Adrenal gland (tissue), 12 donors: Measurements from ENCODE around the gene SPPL2B. TPM values are rescaled to one million over a fixed set of nuclear protein-coding genes. Genes with fewer than 3 reads are reported as not detected.

Experiments
- polyA plus RNA-seq, 3 donors: library from polyadenylated mRNA; stranded (reverse); fragments of 200-250 nt in 2 of 3; fragments of 350-450 nt in 1 of 3; fragmentation: Illumina TruSeq in 1 of 3; extraction: RNeasy Lipid Tissue Mini Kit (QIAGEN cat#74804) in 1 of 3; gene quantifications; one replicate each; pipeline ENCODE4 v1.2.3, GENCODE V29; 2013 to 2014
- total RNA-seq, 9 donors: library from RNA; depleted of rRNA in 4 of 9; stranded (reverse); fragments of >200 nt in 4 of 9; fragments of 120-200 nt in 1 of 9; fragmentation: NEBNext Ultra II Directional in 1 of 9; extraction: Animal tissue kit (Norgen Biotek cat#: 25700) in 1 of 9; gene quantifications; one replicate each; pipeline versions ENCODE4 v1.1.0 to v1.2.4, GENCODE V29; 2013 to 2023
- donor health status: healthy with polysubstance abuse.
- donor health status: Bipolar disorder and iron deficiency.
- donor health status: DM: yes; HTN: yes; CAD: no.
- donor health status: DM: no; HTN: no; CAD: no.
- donor health status: DM: no; HTN: no; CAD: no.
- donor health status: DM: yes; HTN: yes; CAD: no.

SPPL2B gene
- total and polyA plus RNA-seq, 12 donors: 3.9 to 208 (median 31.6) TPM

Other genes with a start within 250 kb of the SPPL2B start
- gene MOB3A, start 232.4 kb upstream of the SPPL2B start, total RNA-seq: 10 to 100 TPM in 8 of 9 donors, 1 to 10 TPM in 1; 5.5 to 54.0 (median 45.0) TPM
- gene MOB3A, start 232.4 kb upstream of the SPPL2B start, polyA plus RNA-seq: 10 to 100 TPM; 13.6 to 22.4 (median 16.0) TPM
- 1 to 10 TPM in 7 of 9 donors, under 1 TPM in 2; 0.69 to 8.7 (median 2.3) TPM for gene IZUMO4, start 231.8 kb upstream of the SPPL2B start, total RNA-seq
- gene IZUMO4, start 231.8 kb upstream of the SPPL2B start, polyA plus RNA-seq: 10 to 100 TPM in 2 of 3 donors, 1 to 10 TPM in 1; 2.6 to 24.6 (median 17.4) TPM
- 100 to 1,000 TPM in 8 of 9 donors, 10 to 100 TPM in 1; 51.3 to 193 (median 122) TPM for gene AP3D1, start 177.1 kb upstream of the SPPL2B start, total RNA-seq
- gene AP3D1, start 177.1 kb upstream of the SPPL2B start, polyA plus RNA-seq: 100 to 1,000 TPM in 2 of 3 donors, 10 to 100 TPM in 1; 88.7 to 133 (median 120) TPM
- gene DOT1L, start 164.8 kb upstream of the SPPL2B start, total RNA-seq: 10 to 100 TPM in 7 of 9 donors, 1 to 10 TPM in 2; 4.2 to 98.9 (median 16.4) TPM
- gene DOT1L, start 164.8 kb upstream of the SPPL2B start, polyA plus RNA-seq: 10 to 100 TPM in 2 of 3 donors, 1 to 10 TPM in 1; 6.8 to 39.2 (median 13.6) TPM
- 10 to 100 TPM; 58.1 to 89.5 (median 72.1) TPM for gene PLEKHJ1, start 92.4 kb upstream of the SPPL2B start, total RNA-seq
- gene PLEKHJ1, start 92.4 kb upstream of the SPPL2B start, polyA plus RNA-seq: 10 to 100 TPM; 18.1 to 82.9 (median 69.7) TPM
- gene SF3A2, start 91.9 kb upstream of the SPPL2B start, total RNA-seq: 10 to 100 TPM in 8 of 9 donors, 1 to 10 TPM in 1; 8.8 to 64.3 (median 27.0) TPM
- gene SF3A2, start 91.9 kb upstream of the SPPL2B start, polyA plus RNA-seq: 100 to 1,000 TPM in 1 of 3 donors, 10 to 100 TPM in 1, 1 to 10 TPM in 1; 3.9 to 110 (median 52.7) TPM
- gene AMH, start 79.4 kb upstream of the SPPL2B start, total RNA-seq: 1 to 10 TPM in 2 of 9 donors, under 1 TPM in 4, not detected in 3; 0.36 to 1.5 (median 0.68) TPM
- 1 to 10 TPM in 2 of 3 donors, not detected in 1; 1.8 to 4.6 TPM for gene AMH, start 79.4 kb upstream of the SPPL2B start, polyA plus RNA-seq
- gene JSRP1, start 72.3 kb upstream of the SPPL2B start, total RNA-seq: 1 to 10 TPM in 1 of 9 donors, under 1 TPM in 2, not detected in 6; 0.54 to 1.2 (median 0.84) TPM
- gene JSRP1, start 72.3 kb upstream of the SPPL2B start, polyA plus RNA-seq: 1 to 10 TPM in 1 of 3 donors, under 1 TPM in 2; 0.71 to 1.1 (median 0.82) TPM
- gene PEAK3, start 46.5 kb upstream of the SPPL2B start, total RNA-seq: 1 to 10 TPM in 6 of 9 donors, under 1 TPM in 2, not detected in 1; 0.43 to 3.2 (median 1.5) TPM
- under 1 TPM; 0.05 to 0.56 (median 0.27) TPM for gene PEAK3, start 46.5 kb upstream of the SPPL2B start, polyA plus RNA-seq
- gene LINGO3, start 20.5 kb upstream of the SPPL2B start, total RNA-seq: under 1 TPM in 1 of 9 donors, not detected in 8; 0.11 TPM
- gene LINGO3, start 20.5 kb upstream of the SPPL2B start, polyA plus RNA-seq: not detected
- gene LSM7, start 98 bp upstream of the SPPL2B start, total RNA-seq: 100 to 1,000 TPM in 3 of 9 donors, 10 to 100 TPM in 6; 50.5 to 122 (median 74.6) TPM
- 100 to 1,000 TPM in 2 of 3 donors, 10 to 100 TPM in 1; 24.1 to 355 (median 341) TPM for gene LSM7, start 98 bp upstream of the SPPL2B start, polyA plus RNA-seq
- gene TMPRSS9, start 31.6 kb downstream of the SPPL2B start, total RNA-seq: 1 to 10 TPM in 6 of 9 donors, under 1 TPM in 3; 0.32 to 1.7 (median 1.4) TPM
- gene TMPRSS9, start 31.6 kb downstream of the SPPL2B start, polyA plus RNA-seq: under 1 TPM; 0.37 to 0.81 (median 0.40) TPM
- 100 to 1,000 TPM in 5 of 9 donors, 10 to 100 TPM in 4; 59.6 to 198 (median 122) TPM for gene TIMM13, start 98.9 kb downstream of the SPPL2B start, total RNA-seq
- gene TIMM13, start 98.9 kb downstream of the SPPL2B start, polyA plus RNA-seq: 10 to 100 TPM; 32.7 to 96.0 (median 80.1) TPM
- 10 to 100 TPM; 13.0 to 34.9 (median 21.1) TPM for gene LMNB2, start 128.3 kb downstream of the SPPL2B start, total RNA-seq
- gene LMNB2, start 128.3 kb downstream of the SPPL2B start, polyA plus RNA-seq: 10 to 100 TPM in 2 of 3 donors, 1 to 10 TPM in 1; 8.8 to 24.9 (median 16.1) TPM
- 100 to 1,000 TPM in 2 of 9 donors, 10 to 100 TPM in 7; 14.1 to 119 (median 63.6) TPM for gene GADD45B, start 147.4 kb downstream of the SPPL2B start, total RNA-seq
- 100 to 1,000 TPM in 1 of 3 donors, 10 to 100 TPM in 2; 18.3 to 132 (median 81.2) TPM for gene GADD45B, start 147.4 kb downstream of the SPPL2B start, polyA plus RNA-seq